ENCODE data around the gene NEK10. TPM values are rescaled to one million over a fixed set of nuclear protein-coding genes. Genes with fewer than 3 reads are reported as not detected.

The NEK10 gene
- total RNA-seq, 1 experiment from 2014 or later, result 0.66 TPM

- no peaks in the 10 kb centered on the region for H3K79me2 ChIP-seq (ENCODE audit: insufficient read depth, low read length)
- no peak overlapping the region for H2AK5ac ChIP-seq (ENCODE audit: insufficient read length, low read length)
- no peak overlapping the region for H3K27ac ChIP-seq (ENCODE audit: insufficient read length, low read depth, low read length)
- H4K20me1 ChIP-seq (ENCODE audit: control insufficient read depth, insufficient read depth, insufficient read length), result no peaks in the 10 kb centered on the region
- no peak overlapping the region for H3K4ac ChIP-seq (ENCODE audit: low read depth, low read length)
- H3K27me3 Mint-ChIP-seq (ENCODE audit: low read depth), result no peaks in the 10 kb centered on the region
- no CpG with 5 or more reads among the region's 5 CpGs for WGBS (ENCODE audit: extremely low coverage, insufficient read length, low lambda C conversion rate)
- no peak overlapping the region for H2BK15ac ChIP-seq (ENCODE audit: low read depth, low read length)
- no peak overlapping the region for H3K4me2 ChIP-seq (ENCODE audit: insufficient read depth, insufficient read length, low read length)
- no peak overlapping the region for H4K91ac ChIP-seq (ENCODE audit: insufficient read length, low read depth, low read length)
- no peaks in the 10 kb centered on the region for H3K79me1 ChIP-seq (ENCODE audit: insufficient read depth, low read depth, low read length, poor library complexity, severe bottlenecking)
- H3K36me3 Mint-ChIP-seq (ENCODE audit: insufficient read depth in 1 of 3, low read depth in 3 of 3), result no peaks in the 10 kb centered on the region
- DNase-seq, result peak; percentile 53
- H4K5ac ChIP-seq (ENCODE audit: insufficient read length, low read depth, low read length), result no peak overlapping the region
- no peak overlapping the region for H4K8ac ChIP-seq (replicated peaks; ENCODE audit: insufficient read length, low read depth, low read length)
- H2BK120ac ChIP-seq (ENCODE audit: low read depth, low read length, poor library complexity, severe bottlenecking), result no peak overlapping the region
- no peak overlapping the region for H3K4me3 Mint-ChIP-seq
- TF ChIP-seq CTCF (conservative IDR thresholded peaks at IDR 0.05), result no peak
- no peak overlapping the region for H2BK20ac ChIP-seq (ENCODE audit: low read depth, low read length, poor library complexity, severe bottlenecking)
- H3K9me3 ChIP-seq (ENCODE audit: control insufficient read depth, low read depth, low read length), result no peaks in the 10 kb centered on the region
- H3K4me1 ChIP-seq (ENCODE audit: insufficient read depth, low read length), result no peaks in the 10 kb centered on the region
- no peaks in the 10 kb centered on the region for H3K27me3 ChIP-seq (ENCODE audit: insufficient read depth, low read length)
- no peak overlapping the region for H3K56ac ChIP-seq (ENCODE audit: insufficient read length, low read depth, low read length)
- no peak overlapping the region for H3K14ac ChIP-seq (ENCODE audit: insufficient read depth, low read length)
- H3K18ac ChIP-seq (ENCODE audit: insufficient read length, low read depth, low read length), result no peak overlapping the region
- peaks cover 0 to 3% of the 10 kb centered on the region in 2 experiments; a peak in 1 of 5 replicates for H3K9me3 Mint-ChIP-seq
- no peak overlapping the region for H2BK5ac ChIP-seq (ENCODE audit: insufficient read length, low read length)
- H3K4me1 Mint-ChIP-seq, result peaks cover 0 to 8% of the 10 kb centered on the region in 2 experiments; a peak in 2 of 4 replicates
- no peak overlapping the region for H2BK12ac ChIP-seq (ENCODE audit: insufficient read length, low read depth, low read length)
- H3K23ac ChIP-seq (ENCODE audit: insufficient read length, low read depth, low read length), result no peak overlapping the region
- H2AFZ ChIP-seq (ENCODE audit: low read length), result no peak overlapping the region
- no peak overlapping the region for H3K9ac ChIP-seq (ENCODE audit: extremely low read depth, insufficient read length, low read length)
- H3K23me2 ChIP-seq (ENCODE audit: insufficient read length, low read depth, low read length, poor library complexity, severe bottlenecking), result no peaks in the 10 kb centered on the region
- peak overlapping the region in 1 of 3 experiments; percentile 76; a peak in 1 of 7 replicates for H3K27ac Mint-ChIP-seq
- no peak overlapping the region for H3T11ph ChIP-seq (ENCODE audit: low read length)
Measured at GRCh38 chr3:27311400-27311799, 57.8 kb downstream of the NEK10 start.

Measured in H9 (cell line).